HG03039 (cell line): ENCODE data around the gene CDON.

Experiments used
- ATAC-seq: cut with Tn5 transposase; IDR thresholded peaks from one replicate; pipeline ENCODE4 v1.9.1; 2021; ENCODE audit warnings: mild to moderate bottlenecking, moderate library complexity; ENCODE audit not compliant: unreplicated experiment

CDON gene

DNA sequence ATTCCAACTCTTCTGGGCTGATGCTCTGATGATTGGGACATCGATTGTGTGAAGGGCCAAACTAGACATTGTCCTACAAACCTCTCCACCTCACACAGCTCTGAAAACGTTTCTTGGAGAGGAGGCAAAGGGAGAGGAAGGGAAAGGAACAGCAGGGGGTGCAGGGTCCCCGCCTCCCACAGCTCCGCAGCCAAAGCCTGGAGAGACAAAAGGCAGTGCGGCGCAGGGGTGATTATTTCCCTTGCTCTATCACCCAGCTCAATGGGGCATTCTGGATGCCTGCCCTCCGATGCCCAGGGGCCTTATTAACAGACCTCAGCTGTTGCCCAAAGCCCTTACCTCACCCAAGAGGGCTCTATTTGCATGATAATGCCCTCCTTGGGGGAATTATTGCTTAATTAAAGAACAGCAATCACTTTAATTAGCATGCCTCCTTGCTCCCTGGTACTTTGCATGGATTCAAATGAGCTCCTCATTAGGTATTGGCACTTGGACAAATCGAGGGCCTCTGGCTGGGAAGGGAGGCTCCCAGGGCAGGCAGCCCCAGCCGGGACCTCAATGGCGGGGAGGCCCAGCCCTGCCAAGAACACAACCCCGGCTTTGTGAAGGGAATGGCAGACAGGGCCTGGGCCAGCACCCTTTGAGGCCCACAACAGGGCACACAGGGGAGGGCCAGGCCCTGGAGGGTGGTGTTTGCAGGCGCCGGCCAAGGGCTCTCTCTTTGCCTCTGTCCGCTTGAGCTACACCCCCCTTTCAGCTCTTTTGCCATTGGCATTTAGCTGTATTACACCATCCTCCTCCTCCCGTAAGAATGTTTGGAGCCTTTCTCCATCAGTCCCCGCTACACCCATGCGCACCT is 19.8 kb upstream of the CDON start:
- no peak for ATAC-seq

DNA sequence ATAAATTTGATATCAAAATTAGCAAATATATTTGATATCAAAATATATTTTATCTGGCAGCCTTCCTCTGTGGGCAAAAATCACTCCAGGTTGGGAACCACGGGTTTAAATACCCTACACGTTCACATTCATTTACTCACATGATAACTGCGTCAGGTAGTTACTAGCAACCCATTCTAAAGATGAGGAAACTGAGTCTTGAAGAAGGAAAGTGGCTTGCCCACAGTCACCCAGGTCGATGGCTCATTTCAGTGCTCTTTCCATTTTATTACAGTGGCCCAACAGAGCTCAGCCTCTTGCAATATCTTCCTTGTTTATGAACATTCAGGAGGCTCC is 19.2 kb upstream of the CDON start:
- no peak for ATAC-seq

DNA sequence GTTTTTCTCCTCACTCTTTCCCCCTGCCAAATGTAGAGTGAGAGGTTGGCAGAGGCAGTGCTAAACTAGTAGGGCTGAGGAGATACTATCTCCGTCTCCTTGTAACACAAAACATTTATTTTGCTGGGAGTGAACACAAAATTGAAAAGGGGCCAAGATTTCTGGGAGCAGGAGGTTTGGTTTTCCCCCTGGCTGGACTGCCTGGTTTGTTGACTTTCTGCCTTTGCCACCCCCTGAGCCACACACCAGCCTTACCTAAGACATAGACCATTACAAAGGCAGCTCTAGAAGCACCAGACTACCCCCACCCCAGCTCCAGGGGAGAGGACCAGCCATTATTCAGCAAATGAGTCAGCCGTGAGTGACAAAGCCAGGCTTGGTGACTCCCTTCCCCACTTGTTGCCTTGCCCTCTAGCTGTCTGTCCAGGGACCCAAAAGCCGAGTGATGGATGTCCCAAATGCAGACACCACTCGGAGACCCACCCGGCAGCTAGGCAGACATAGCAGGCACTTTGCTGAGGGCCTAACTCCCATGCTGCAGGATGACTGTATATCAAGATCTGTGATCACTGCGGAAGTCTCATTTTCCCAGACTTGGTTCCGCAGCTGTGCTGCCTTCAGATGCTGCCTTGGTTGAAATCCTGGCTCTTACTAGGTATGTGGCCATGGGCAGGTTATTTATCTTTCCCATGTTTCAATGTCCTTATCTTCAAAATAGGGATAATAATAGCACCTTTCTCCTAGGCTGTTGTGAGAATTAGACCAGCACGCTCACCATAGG is 17.7 kb upstream of the CDON start:
- ATAC-seq: no peak

DNA sequence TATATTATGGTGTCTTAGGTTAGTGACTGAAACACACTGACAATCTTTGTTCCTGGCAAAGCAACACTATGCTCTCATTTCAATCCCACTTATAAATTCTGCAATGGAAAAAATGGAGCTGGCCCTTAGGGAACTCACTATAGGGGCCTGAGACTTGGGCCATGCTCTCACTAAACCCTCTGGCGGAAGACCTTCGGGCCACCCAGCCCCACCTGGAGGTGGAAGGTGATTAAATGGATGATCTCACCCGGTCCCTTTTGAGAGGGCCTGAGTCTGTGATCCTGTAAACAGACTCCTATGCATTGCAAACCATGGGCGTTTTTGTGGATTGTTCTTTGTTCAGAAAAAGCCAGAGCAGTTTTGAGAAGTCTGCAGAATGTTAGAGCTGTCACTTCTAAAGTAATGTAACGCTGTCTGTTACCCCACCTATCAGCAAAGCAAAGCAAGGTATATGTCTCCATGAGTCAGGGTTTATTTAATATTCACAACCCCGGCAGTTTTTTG is 17.0 kb upstream of the CDON start:
- ATAC-seq: no peak

DNA sequence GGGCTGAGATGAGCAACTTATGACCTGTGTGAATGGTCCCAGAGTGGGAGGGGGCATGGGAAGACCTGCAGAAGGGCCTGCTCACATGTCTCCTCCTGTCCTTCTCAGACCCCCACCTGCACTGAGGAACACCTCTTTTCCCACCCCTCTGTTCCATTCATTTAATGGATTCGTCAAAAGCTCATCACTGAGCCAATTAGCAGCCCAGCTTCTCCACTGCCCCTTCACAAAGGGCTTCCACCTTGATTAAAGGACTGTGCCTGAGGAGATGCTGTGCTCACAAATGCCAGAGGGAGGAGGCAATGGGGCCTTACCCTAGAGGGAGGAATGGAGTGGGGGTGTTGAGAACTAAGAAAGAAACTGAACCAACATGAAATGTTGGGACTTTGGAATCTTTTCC is 14.0 kb upstream of the CDON start:
- no peak for ATAC-seq

DNA sequence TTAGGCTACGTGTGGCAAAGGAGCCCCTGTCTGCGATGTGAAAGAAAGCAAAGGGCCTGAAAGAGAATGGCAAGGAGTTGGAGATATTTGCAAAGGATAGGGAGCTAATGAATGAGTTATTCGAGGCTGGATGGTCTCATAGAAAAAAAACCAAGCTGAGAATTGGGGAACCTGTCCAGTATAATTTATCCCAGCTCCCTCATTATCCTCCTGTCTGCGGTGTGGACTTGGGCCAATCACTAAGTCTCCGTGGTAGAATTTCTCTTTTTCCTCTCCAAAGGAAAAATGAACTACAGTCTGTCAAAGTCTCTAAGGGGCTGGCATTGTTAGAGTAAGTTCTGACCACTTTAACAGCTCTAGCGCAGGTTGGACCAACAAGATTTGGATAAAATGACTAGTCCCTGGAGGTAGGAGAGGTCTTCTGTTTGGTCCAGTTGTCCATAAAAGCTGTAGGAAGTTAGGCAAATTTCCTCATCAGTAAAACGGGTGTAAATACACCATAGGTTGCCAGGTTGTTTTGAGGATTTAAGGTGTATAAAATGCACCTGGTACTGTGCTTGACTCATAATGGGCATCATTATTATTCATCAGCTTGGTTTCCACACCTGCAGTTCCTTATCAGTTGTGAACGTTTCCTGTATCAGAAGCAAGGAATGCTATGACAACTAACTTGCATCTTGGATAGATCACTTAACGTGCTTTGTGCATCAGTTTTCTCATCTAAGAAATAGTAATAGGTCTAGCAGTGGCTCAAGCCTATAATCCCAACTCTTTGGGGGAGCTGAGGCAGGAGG is 10.3 kb upstream of the CDON start:
- ATAC-seq: no peak

DNA sequence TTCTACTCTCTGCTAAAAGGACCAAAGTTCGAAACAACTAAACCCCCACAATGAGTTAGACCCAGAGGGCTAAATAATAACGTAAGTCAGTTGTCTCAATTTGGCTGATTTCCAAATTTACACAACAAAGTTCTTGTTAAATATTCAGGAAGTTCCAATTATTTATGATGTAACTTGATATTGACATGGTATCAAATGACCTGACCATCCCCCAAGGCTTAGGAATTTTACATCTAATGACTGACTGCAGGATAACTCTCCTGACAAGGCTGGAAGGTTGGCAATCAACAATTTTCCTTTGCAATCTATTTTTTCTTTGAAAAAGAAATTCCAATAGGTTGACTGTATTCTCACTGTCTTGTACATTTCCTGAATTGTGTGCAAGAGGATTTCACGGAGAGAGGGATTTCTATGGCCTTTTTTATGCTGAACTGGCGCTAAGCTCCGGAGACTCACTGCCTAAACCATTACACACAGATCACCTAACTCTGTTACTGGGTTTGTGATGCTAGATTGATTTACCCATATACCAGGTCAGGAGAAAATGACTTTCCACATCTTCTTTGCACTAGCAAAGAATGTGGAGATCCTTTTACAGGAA is 9.6 kb upstream of the CDON start:
- no peak for ATAC-seq

DNA sequence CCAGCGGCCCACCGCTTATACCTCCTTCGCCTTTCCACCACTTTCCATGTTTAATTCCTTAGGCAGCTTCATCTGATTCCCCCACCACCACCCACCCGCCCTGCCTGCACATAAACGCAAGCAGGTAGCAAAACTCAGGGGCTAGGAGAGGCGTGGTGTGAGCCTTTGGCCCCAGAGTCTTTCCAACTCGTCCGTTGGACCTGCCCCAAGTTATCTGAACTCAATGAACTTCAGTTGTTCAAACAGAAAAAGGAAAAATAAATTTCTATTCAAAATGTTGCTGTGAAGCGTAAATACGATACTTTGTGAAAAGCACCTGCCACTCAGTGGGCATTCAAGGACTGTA is 814 bp upstream of the CDON start:
- no peak for ATAC-seq

DNA sequence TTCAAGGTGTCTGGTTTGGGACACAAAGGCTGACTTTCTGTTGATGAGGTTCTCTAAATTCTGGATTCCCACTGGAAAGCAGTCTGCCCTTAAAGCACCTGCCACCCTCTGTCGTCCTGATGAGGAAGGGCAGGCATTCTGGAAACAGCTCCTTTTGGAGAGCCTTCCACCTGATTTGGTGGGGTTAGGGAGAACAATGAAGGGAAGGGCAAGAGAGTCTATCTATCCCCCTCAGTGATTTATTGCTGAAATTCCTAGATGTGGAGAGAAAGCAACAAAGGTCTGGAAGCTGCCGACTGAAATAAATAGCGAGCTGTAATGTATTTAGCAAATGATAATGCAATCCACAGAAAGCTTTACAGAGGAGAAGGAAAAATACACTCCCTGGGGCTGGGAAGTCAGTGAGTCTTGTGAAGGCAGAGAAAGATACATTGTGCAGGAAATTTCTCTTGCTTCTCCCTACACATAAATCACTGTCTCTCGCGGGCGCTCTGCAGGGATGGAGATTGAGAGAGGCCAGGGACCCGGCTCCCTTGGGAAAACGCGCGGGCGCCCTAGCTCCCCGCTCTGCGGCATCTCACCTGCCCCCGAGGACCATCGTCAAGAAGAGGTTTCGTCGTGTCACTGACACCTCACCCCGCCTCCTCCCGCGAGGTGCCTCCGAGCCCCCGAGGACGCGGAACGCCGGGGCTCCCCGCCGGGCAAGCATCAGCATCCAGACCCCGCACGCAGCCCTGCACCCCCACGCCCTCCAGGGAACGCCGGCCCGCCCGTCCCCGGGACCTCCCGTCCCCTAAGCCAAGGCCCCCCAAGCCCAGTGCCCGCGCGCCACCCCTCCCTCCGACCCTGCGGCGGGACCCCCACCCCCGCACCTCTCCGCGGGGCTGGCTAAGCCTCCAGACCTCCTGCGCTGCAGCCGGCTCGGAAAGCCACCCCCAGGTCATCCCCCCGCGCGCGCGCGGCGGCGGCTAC is 673 bp downstream of the CDON start:
- no peak for ATAC-seq

DNA sequence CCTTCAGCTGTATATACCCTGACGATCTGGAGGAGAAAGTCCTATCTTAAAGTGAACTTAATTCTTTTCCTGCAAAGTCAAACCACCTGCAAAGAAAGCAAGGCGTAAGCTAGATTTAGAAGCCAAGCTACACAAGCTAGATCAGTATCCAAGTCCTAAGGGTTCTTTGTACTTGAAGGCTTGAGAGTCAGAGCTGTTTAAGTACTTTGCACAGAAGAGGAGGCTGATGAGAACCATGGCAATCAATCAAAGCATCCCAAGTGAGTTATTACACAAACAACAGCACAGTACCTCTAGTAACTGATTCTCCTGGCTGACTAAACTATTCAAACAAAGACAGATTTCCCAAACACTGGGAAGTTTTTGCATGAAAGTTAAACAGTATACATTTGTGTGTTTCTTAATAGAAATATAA is 1.9 kb downstream of the CDON start:
- ATAC-seq: no peak

DNA sequence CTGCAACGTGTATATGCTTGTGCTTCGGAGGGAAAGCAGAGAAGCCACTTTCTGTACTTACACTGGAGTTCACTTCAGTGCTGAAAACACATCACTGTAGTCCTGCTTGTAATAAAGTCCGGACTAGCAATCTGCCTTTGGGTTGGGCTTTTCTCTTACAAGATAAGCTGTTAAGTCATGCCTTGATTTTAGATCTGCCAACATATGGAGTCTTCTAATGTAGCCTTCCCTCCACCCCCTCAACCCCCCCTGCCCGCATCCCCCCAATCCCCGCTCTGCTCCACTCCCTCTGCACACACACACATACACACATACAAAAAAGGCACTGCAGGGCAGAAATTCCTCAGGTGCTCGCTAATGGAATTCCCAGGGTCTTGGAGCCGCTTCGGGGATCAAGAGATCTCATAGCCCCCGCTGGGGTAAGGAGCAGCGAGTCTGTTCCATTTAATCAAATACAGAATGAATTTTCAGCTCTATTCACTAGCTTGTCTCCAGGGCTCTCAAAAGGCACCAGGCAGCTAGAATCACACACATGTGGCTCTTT is 3.4 kb downstream of the CDON start:
- no peak for ATAC-seq

DNA sequence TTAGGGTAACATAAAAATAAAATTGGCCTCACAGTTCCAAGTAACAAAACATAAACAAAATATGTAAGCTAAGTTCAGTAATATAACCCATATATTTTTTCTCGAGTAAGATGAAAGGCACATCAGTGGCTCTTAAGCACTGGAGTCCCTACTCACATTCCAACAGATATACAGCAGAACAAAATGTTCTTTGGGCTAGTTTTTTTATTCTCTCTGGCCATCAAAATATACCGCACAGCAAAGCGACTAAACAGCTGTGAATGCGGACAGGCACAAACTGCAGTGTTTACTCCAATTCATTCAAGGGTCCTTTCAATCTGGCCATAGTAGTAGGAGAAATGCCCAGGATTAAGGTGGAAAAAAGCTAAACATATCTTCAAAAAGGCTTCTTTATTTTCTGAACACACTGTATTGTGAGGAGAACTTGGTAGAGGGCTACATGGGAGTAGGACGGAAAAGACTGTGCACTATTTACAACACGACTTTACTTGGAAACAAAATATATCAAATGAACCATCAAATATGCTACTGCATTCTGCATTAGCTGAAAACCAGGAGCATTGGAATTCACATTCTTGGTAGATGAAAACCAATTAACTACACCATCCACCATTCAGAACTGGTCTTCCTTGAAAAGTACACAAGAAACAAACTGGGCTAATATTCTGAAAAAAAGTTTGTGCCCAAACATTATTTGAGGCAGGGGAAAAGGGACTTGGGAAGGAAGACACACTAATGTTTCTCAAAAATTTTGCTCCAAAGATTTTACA is 4.4 kb downstream of the CDON start:
- no peak for ATAC-seq

DNA sequence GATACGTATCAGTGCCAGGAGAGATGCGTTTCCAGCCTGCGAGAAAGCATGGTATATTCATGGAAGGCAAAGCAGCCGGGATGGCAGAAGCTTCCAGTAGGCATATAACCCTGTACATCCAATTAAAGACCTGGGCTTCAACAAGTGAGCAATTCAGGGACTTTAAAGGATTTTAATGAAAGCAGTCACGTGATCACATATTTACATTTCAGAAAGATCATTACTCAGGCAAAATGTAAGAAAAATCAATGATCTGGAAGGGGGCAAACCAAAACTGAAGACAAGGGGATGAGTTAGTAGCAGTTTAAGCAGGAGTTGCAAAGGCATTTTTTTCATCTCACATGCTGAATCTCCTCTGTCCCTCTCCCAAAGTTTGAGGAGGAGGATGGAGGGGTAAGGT is 7.8 kb downstream of the CDON start:
- no peak for ATAC-seq

DNA sequence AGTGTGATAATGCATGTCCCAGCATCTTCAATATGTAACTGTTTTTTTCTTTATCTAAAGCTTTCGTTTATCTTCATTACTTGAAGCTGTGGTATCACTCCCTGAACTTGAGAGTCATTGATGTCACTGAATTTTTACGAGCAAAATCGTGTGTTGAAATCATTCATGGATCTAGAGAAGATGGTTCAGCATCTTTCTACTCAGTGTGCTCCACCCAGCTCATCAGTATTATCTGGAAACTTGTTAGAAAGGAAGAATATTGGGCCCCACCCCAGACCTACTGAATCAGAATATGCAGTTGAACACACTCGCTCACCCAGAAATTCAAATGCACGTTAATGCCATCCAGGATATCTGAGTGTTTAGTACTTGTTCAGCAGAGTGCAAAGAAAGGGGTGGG is 8.3 kb downstream of the CDON start:
- ATAC-seq: no peak

DNA sequence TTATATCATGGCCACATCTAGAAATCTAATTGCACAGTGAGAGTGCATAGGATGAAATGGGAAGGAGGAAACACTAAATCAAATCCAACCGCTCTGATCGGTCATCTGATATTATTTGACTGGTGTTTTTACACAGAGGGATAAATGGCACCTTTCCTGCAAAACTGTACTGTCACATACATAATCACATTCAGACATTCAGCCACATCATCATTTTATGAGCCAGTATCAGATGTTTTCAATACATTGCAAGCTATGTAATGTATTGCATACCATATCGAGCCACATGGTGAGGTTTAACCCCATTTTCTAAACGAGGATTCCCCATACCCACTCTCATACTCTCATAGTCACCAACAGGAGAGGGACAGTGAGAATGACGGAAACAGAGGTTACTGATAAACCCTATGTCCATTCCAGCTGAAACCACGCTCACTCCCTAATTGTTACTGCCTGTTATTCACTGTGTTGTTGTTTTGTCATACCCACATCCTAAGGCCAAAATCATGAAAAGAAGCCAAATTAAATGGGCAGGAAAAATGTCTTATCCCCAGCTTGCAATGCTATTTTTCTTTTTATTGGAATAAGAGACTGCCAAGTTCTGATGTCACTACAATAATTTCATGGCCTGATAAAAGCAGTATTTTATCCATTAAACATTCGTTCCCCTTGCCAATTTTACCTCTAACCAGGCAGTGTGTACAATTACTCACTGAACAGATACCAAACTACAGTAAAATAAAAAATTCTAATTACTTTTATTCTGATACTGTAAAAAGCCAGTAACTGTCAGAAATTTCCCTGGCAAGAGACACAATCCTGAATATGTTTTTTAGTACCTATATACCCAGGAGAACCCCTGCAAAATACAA is 9.0 kb downstream of the CDON start:
- ATAC-seq: no peak

DNA sequence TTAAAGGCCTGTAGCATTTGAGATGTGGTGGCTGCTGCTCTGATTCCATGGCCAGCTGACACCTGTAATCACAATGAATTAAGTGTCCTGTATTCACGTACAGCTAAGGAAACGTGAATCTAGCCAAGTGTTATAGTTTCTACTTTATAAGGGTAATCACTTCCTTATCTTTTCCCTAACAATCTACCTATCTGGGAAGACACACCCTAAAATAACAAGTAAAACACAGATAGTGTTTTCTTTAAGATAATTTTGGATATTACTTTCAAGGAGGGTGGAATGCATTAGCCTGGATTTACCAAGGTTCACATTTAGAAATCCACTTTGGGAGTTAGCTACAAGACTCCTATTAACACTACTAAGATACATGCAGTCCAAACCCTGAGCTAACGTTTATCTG is 11.5 kb downstream of the CDON start:
- ATAC-seq: no peak

DNA sequence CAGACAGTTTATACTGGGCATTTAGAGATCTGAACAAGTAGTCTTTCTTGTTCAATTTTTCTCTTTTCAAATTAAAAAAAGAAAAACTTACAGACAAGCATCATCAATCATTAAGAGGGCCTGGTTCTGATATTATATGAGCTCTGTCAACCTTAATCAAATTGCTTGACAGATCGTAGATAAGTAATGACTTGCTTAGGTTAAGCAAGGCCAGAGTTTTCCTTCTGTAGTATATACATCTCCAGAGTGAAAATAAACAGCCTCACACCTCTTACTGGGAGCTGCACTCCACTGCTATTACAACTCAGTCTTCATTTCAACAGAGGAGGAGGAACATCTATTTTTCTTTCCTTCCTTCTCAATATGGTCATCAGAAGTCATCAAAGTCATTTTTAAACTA is 13.5 kb downstream of the CDON start:
- ATAC-seq: no peak

DNA sequence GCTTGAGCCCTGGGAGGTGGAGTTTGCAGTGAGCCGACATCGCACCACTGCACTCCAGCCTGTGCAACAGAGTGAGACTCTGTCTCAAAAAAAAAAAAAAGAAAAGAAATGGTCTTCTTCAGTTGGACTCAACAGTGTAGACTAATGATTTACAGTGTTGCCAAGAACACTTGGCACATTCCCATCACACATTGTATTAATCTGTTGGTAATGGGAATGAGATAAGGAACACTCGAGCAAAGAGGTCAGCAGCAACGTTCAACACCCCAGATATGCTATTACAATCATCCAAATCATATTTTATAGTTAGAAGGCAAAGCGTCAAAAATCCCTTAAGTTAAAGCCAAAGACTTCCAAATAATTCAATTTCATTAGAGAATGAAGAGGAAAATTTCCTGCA is 14.5 kb downstream of the CDON start:
- ATAC-seq: no peak
